ENCODE data around the gene NALF2. TPM values are rescaled to one million over a fixed set of nuclear protein-coding genes. Genes with fewer than 3 reads are reported as not detected.

The NALF2 gene
- total and polyA plus RNA-seq, 2 experiments from 2014 or later, result 0.20 to 0.46 TPM

GRCh38 chrX:69507500-69507789 lies 3.3 kb downstream of the NALF2 start:
- Histone ChIP-seq H3K4me2 (no peak overlapping the region), H3K9me3 (ENCODE audit: low read depth) (no peaks in the 10 kb centered on the region)
- 72% methylated on average over 7 of the region's 7 CpGs for WGBS (ENCODE audit: low lambda C conversion rate, missing lambda C conversion rate)

GRCh38 chrX:69508610-69509009 lies 4.5 kb downstream of the NALF2 start:
- Histone ChIP-seq H3K4me2 (no peak overlapping the region), H3K27ac (no peak overlapping the region), H2AFZ (no peak overlapping the region), H3K4me1 (ENCODE audit: insufficient read depth) (no peaks in the 10 kb centered on the region), H3K36me3 (replicated peaks; ENCODE audit: insufficient read depth, low read depth) (no peaks in the 10 kb centered on the region), H3K9me2 (replicated peaks; ENCODE audit: insufficient read depth) (no peaks in the 10 kb centered on the region), H3K9me3 (ENCODE audit: low read depth) (no peaks in the 10 kb centered on the region), H3K27me3 (peaks cover 19% of the 10 kb centered on the region), H3K4me3 (no peak overlapping the region), H4K20me1 (ENCODE audit: insufficient read depth, poor library complexity, severe bottlenecking) (no peaks in the 10 kb centered on the region), H3K79me2 (no peaks in the 10 kb centered on the region)
- TF ChIP-seq CTCF (IDR thresholded peaks at IDR 0.05; ENCODE audit: poor library complexity), result no peak
- DNase-seq (ENCODE audit: low spot score), result no peak
- 67% methylated on average over 5 of the region's 5 CpGs for WGBS (ENCODE audit: low lambda C conversion rate, missing lambda C conversion rate)

More at GRCh38 chrX:69507500-69507789, 3.3 kb downstream of the NALF2 start:
- Histone ChIP-seq H2AFZ (no peak overlapping the region), H4K20me1 (ENCODE audit: insufficient read depth, poor library complexity, severe bottlenecking) (no peaks in the 10 kb centered on the region), H3K9me2 (replicated peaks; ENCODE audit: insufficient read depth) (no peaks in the 10 kb centered on the region), H3K4me1 (ENCODE audit: insufficient read depth) (no peaks in the 10 kb centered on the region), H3K27me3 (peaks cover 19% of the 10 kb centered on the region), H3K4me3 (no peak overlapping the region), H3K27ac (no peak overlapping the region), H3K36me3 (replicated peaks; ENCODE audit: insufficient read depth, low read depth) (no peaks in the 10 kb centered on the region), H3K79me2 (no peaks in the 10 kb centered on the region)
- no peak for TF ChIP-seq EZH2phosphoT487 (IDR thresholded peaks at IDR 0.05; ENCODE audit: low read depth, severe bottlenecking, unreplicated experiment)
- TF ChIP-seq CTCF (IDR thresholded peaks at IDR 0.05; ENCODE audit: poor library complexity), result no peak
- TF ChIP-seq EZH2 (IDR thresholded peaks at IDR 0.05; ENCODE audit: borderline replicate concordance), result no peak
- no peak for DNase-seq (ENCODE audit: low spot score)

GRCh38 chrX:69510137-69510715 lies 6.1 kb downstream of the NALF2 start:
- no peaks in the 10 kb centered on the region for H3K4me1 ChIP-seq (ENCODE audit: insufficient read depth)
- no peak overlapping the region for H3K4me2 ChIP-seq
- H3K36me3 ChIP-seq (replicated peaks; ENCODE audit: insufficient read depth, low read depth), result no peaks in the 10 kb centered on the region
- no peaks in the 10 kb centered on the region for H4K20me1 ChIP-seq (ENCODE audit: insufficient read depth, poor library complexity, severe bottlenecking)
- no peak overlapping the region for H2AFZ ChIP-seq
- no peak for DNase-seq (ENCODE audit: low spot score)
- no peaks in the 10 kb centered on the region for H3K9me3 ChIP-seq (ENCODE audit: low read depth)
- H3K79me2 ChIP-seq, result no peaks in the 10 kb centered on the region
- H3K9me2 ChIP-seq (replicated peaks; ENCODE audit: insufficient read depth), result no peaks in the 10 kb centered on the region
- H3K27ac ChIP-seq, result no peak overlapping the region
- TF ChIP-seq CTCF (IDR thresholded peaks at IDR 0.05; ENCODE audit: poor library complexity) (no peak), EZH2 (IDR thresholded peaks at IDR 0.05; ENCODE audit: borderline replicate concordance) (no peak), EZH2phosphoT487 (IDR thresholded peaks at IDR 0.05; ENCODE audit: low read depth, severe bottlenecking, unreplicated experiment) (no peak)
- 84% methylated on average over 6 of the region's 6 CpGs for WGBS (ENCODE audit: low lambda C conversion rate, missing lambda C conversion rate)
- H3K4me3 ChIP-seq, result no peak overlapping the region
- peaks cover 19% of the 10 kb centered on the region for H3K27me3 ChIP-seq

All from hepatocyte (in vitro differentiated cells).